GM20000 (cell line): Measurements from ENCODE around the gene PITX3.

Experiments
- DNase-seq: peaks from one replicate; pipeline ENCODE4 v3.0.0; 2012; ENCODE audit warnings: low spot score
- CTCF ChIP-seq: IDR thresholded peaks from 2 replicates; pipeline ENCODE4 v1.5.1; 2012; ENCODE audit warnings: mild to moderate bottlenecking, control low read depth; ENCODE audit errors: extremely low read depth, missing control alignments

Gene PITX3

GRCh38 chr10:102274062-102274461, 32.8 kb upstream of the PITX3 start:
- no peak for TF ChIP-seq CTCF
- DNase-seq: no peak

- DNase-seq: no peak
Observed at GRCh38 chr10:102269017-102269416, 27.7 kb upstream of the PITX3 start.

GRCh38 chr10:102268375-102268888, 27.1 kb upstream of the PITX3 start:
- no peak for DNase-seq
- no peak for TF ChIP-seq CTCF

More at GRCh38 chr10:102269017-102269416, 27.7 kb upstream of the PITX3 start:
- TF ChIP-seq CTCF: no peak

GRCh38 chr10:102267748-102268147, 26.4 kb upstream of the PITX3 start:
- no peak for TF ChIP-seq CTCF
- no peak for DNase-seq

- TF ChIP-seq CTCF: no peak
Observed at GRCh38 chr10:102266670-102267069, 25.4 kb upstream of the PITX3 start.

GRCh38 chr10:102264371-102264770, 23.1 kb upstream of the PITX3 start:
- no peak for DNase-seq
- no peak for TF ChIP-seq CTCF

More at GRCh38 chr10:102266670-102267069, 25.4 kb upstream of the PITX3 start:
- no peak for DNase-seq

GRCh38 chr10:102262744-102263370, 21.5 kb upstream of the PITX3 start:
- TF ChIP-seq CTCF: no peak
- no peak for DNase-seq
